ENCODE measurements around the gene CYRIA.

CYRIA gene

DNA sequence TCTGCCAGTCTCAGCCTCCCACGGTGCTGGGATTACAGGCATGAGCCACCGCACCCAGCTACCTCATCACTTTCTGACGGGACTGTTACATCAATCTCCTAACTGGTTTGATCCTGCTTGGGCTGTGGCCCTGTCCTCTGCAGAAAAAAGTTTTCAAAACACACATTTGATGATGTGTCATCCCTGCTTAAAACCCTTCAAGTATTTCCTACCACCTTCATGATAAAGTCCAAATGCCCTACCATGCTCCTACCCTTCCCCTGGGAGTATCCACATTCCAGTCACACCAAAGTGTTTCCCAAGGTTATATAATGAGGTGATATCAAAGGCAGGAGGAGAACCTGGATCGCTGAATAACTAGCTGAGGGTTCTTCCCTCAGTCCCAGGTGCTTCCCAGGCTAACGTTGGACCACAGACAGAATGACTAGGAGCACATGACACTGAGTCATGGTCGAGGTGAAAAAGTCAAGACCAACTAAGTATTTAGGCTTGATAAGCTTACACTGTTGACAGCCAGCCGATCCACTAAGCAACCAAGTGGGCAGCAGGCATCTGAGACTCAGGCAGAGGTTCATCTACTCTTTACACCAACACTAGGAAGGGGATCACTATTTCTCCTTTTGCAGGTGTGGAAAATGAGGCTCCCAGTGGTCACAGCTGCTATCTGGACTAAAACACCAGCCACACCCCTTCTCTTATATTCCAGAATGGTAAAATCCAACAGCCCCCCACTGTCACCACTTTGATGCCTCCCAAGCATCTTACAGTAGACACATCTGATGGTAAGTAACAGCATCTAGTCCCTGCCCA, 31.8 kb downstream of the CYRIA start:
- no peak for DNase-seq

DNA sequence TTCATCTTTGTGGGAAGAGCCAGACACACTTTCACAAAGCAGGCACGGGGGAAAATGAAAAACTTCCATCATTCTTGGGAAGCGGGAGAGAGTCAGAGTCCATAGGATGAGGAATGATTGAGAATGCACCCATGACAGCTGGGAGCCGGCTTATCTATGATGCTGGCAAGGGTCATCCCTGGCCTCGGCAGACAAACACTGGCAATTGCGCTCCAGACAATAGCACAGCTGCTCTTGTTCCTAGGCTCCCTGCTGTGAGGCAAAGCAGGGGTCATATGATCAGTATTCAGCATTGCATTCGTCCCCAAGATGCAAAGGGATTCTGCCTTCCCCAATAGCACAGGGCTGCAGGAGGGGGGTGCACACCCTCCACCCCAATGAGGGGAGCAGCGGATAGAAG, 33.0 kb downstream of the CYRIA start:
- DNase-seq = peak in 13 of 58 donors; percentile 25 to 52 (median 38)

DNA sequence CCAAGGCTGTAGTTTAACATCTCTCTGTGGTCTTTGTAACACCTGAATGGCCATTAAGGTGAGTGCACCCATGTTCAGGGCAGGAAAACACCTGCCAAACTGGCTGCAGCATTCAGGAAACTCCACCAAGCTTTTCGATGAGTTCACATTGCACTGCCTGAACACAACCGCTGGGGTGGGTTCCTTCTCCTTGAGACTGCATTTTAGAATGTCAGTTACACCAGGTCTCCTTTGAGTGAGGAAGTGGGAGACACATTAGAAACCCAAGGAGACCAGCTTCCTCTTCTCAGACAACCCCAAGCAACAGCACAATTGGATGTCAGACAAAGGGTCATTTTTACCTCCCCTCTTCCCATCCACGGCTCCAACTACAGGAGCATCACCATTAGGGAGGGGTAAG, 35.2 kb downstream of the CYRIA start:
- no peak for DNase-seq

DNA sequence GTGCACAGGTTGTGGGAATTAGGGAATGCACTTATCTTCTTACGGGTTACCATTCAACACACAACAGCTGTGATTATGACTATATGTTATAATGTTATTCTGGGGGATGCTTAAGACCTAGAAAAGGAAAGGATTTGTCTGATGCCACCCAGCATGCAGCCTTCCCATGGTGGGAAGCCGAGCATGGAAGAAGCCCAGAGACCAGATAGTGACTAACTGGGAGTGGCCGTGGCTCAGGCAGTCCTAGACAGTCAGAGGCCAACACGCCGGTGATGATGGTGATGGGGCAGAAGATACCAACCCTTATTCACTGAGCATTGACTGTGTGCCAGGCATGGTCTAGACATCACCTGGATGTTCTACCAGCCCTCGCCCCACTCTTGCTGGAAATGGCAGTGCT, 35.9 kb downstream of the CYRIA start:
- DNase-seq = no peak

DNA sequence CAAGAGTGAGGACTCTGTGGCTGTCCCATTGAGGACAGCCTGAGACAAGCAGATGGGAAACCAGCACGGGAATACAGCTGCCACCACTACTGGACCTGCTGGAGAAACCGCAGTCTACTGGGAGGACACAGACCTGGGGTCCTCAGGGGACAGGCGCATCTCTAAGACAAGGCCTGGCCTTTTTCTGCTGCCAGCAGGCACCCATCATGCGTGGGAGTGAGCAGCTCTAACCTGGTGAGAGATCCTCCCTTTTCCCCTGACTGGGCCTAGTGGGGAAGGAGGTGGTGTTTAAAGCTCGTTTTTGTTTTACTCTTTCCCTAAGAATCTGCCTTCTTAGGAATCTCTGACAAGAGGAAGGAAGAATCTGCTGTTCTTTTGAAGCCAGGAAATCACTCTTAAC, 36.6 kb downstream of the CYRIA start:
- DNase-seq = no peak

DNA sequence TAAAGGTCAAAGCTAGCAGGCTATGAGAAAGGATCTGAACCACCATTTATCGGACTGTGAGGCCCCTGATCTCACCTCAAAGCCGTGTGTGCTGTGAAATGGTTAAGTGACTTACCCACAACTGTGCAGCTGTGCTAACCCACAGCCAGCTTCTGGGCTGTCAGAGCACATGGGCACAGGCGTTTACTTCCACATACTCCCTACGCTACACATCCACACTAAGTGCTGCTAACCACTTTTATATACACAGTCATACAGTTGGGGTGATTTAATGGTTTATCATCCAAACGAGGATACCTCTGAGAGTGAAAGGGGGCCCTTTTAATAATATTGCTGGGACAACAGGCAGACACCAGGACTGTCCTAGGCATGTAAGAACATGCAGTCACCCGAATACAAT, 37.3 kb downstream of the CYRIA start:
- DNase-seq = no peak

DNA sequence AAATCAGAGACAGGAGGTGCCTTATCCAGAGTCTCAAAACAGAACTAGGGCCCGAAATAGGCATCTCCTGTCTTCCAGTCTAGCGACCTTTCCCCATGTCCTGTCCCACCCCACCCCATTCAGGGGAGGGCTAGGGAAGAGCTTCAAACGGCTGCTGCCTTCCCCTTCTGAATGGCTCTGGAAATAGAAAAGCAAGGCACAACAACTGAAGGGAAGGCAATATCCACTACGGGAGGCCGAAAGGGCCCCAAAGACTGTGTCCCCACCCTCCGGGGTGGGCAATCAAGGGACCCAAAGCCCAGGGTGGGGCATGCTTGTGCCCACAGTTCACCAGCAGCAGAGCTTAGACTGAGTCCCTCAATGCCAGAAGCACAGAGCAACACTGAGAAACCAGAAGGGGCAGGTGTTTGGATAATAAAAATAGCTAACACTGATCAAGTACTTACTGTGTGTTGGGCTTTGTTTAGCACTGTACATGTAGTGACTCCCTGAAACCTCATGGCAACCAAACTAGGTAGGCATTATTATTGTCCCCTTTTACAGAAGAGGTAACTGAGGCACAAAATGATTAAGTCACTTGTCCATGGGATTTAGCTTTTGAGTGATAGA, 38.5 kb downstream of the CYRIA start:
- no peak for DNase-seq

DNA sequence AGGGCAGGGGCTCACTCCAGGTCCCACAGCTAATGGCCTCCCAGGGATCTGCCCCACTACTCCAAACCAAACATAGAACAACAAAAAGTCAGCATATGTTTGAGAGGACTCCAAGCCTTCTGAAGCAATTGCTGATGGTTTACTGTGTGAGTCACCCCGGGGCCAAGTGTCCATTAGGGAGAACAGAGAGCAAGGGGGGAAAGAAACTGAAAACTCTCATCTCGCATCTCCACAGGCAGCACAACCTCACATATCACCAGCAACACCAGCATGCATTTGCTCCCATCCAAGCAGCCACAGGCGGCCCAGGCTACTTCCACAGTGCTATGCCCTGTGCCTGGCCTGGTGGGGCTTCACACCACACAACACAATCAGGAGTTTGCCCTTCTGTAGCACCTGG, 39.1 kb downstream of the CYRIA start:
- no peak for DNase-seq

DNA sequence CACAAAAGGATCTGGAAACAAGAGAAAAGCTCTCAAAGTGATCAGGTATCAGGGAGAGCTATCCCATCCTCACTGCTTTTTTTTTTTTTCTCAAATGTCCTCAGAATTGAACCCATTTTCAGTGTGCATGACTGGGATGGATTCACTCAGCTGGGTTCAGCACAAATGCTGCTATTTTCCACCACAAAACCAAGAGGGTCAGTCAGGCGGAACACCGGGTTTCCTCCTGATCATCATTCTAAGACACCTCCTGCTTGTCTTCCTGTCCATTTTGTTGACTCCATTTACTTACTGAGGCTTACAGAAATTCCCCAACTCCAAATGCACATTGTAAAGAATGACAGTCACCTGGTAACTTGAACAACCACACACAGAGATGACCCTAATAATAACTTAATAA, 39.9 kb downstream of the CYRIA start:
- DNase-seq = no peak

DNA sequence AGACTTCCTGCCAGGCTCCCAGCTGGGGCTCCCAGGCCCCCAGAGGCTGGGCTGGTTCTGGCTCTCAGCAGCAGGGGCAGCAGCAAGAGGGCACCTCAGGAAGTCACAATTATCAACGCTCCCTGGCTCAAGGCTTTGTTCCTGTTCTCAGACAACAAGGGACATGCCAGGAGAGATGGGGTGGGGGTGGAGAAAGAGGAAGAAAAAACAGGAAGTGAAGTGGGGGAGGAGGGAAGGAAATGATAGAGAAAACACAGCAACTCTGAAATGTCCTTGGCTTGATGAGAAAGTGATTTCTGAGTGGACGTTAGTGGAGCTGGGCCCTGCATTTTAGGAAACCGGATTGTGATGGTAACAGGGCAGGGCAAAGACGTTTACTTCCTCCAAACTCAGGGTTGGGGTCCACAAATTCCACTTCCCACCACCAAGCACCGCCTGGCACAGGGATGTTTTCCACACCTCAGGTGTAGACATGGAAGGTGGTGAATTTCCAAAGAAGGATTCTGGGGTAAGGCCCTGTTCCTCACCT, 40.4 kb downstream of the CYRIA start:
- DNase-seq = peak in 9 of 58 donors; percentile 12 to 39 (median 23)

DNA sequence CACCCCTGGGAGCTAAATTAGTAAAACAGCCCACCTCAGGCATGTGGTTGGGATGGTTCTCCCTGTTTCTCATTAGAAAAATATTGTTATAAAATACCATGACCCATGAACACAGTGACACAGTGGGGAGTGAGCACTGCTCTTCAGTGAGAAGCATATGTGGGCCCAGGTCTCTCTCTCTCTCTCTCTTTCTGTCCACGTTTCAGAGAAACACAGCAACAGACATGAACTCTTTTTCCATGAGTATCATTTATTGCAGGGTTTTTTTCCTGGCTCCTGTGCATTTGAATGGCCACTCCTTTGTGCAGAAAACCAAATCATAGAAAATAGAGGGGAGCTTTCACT, 41.2 kb downstream of the CYRIA start:
- DNase-seq = no peak

DNA sequence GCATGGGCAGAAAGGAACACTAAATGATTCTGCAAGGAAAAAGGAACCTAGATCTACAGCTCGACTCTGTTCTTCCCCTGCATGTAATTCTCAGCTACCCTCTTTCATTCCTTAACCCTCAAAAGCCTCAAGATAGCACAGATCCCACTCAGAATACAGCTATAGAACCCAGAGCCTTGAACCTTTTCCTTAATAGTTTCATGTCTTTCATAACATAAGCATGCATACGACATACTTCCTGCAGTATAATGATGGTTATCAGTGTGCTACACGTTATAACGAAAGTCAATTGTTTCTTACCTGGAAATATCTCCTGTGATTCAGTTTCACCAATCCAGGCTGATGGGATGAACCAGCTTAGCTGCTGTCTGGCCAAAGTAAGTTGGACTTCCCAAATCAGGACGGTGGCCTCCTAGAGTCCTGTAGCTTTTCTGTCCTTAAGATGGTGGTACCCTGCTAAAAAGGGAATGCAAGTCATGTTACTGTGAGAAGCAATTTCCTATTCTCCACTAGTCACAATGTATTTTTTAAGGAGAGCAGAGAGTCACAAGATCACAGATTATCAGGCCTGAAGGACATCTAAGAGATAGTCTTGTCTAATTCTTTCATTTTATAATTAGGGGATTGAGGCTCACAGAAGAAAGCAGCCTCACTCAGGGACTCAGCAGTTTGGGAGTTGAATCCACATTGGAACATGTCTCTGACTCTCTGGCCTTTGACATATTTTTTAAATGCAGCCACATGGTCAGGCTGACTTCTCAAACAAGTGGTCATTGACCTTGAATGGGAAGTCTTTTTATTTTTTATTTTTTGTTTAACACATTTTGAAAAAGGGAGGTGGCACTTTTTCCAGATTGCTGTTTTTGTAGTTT, 41.8 kb downstream of the CYRIA start:
- no peak for DNase-seq

DNA sequence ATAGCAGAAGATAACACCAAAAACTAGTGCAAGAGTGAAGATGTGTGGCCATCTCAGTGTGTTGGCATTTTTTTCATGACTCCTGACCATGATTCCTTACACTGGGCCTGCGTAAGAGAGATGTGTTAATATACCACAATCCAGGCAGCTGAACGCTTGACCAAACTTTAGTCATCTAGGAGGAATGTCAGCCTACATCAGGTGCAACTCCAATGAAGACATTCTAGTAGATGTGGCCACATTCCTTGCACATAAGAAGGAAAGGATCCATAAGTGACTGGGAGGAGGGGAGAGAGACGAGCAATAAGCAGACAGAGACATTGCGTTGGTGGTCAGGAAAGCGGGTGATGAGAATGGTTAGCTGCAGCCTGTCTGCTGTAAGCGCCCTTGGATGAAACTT, 42.6 kb downstream of the CYRIA start:
- no peak for DNase-seq

DNA sequence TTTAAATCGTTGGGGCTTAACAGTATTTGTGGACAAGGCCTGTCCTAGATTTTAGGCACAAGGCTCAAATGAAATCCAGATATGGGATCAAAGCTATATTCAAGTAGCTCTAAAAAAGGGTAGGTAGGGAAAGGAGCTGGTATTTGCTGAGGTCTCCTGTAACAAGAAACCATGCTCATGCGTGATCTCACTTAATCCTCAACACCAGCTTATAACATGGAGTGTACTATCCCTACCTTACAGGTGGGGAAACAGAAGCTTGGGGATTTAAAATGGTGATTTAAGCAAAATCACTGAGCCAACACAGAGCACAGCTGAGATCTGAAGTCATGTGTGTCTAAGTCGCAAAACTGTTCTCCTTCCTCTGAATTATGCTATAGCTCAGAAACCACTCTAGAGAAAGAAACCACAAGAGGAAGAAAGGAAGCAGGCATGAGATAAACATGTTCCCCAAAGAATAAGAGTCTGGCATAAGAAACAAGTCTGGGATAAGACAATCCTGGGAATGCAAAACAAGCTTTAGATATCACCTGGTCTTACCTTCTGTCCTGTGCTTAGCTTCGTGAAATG, 43.1 kb downstream of the CYRIA start:
- no peak for DNase-seq

DNA sequence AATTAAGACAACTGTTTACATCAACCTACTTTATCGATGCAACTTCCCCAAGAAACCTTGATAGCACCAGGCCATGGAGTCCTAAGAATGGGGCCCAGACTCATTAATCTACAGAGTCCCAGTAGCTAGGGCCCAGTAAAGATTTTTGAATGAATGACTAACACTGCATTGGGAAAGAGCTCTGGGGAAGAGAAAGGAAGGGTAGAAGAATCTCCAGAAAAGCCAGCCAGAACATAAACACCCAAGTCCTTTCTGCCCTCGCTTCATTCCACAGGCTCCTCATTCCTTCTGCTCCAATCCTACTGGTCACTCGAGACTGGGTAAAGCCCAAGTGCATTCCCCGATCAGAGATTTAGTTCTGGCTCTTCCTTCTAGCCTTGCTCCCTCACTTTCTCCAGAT, 44.3 kb downstream of the CYRIA start:
- DNase-seq = no peak

DNA sequence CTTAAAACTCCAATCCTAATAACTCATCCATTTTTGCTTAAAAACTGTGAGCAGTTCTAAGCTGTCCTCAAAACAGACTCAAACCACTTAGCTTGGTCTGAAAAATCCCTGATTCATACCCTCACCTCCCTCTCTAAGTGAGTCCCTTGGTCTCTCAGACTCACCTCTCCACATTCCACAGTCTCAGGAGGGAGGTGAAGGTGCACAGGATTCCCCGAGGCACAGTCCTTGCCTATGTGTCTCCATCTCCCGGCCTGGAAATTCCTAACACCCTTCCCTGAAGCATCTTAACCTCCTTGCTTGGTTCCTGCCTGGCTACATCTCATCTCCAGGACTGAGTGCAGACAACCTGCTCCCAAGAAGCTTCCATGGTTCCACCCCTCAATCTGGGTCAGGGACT, 45.0 kb downstream of the CYRIA start:
- DNase-seq = no peak

DNA sequence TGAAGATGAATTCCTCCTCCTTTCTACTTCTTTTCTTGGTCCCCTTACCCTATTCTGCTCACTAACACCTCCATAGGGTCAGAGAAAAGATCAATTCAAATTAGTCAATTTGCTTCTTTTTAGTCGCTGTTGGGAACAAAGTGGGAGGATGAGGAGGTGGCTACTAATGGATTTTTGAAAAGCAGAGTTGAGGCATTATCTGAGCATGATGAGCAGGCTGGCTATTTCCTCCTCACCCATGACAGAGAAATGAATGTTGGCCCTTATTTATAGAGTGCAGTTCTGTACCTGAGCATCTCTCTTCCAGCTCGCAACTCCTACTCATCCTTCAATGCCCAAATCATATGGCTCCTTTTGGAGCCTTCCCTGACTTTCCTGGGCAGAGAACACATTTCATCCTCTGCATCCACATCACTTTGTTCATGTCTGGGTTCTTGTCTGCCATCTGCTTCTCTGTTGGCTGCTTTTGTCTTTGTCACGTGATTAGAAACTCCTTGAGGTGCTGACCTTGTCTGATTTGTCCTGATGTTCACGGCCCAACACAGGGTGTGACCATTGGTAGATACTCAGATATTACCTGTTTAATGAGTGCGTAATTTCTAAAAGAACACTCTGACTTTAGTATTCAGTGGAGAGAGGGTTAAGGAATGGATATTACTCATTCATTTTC, 45.9 kb downstream of the CYRIA start:
- DNase-seq = no peak

DNA sequence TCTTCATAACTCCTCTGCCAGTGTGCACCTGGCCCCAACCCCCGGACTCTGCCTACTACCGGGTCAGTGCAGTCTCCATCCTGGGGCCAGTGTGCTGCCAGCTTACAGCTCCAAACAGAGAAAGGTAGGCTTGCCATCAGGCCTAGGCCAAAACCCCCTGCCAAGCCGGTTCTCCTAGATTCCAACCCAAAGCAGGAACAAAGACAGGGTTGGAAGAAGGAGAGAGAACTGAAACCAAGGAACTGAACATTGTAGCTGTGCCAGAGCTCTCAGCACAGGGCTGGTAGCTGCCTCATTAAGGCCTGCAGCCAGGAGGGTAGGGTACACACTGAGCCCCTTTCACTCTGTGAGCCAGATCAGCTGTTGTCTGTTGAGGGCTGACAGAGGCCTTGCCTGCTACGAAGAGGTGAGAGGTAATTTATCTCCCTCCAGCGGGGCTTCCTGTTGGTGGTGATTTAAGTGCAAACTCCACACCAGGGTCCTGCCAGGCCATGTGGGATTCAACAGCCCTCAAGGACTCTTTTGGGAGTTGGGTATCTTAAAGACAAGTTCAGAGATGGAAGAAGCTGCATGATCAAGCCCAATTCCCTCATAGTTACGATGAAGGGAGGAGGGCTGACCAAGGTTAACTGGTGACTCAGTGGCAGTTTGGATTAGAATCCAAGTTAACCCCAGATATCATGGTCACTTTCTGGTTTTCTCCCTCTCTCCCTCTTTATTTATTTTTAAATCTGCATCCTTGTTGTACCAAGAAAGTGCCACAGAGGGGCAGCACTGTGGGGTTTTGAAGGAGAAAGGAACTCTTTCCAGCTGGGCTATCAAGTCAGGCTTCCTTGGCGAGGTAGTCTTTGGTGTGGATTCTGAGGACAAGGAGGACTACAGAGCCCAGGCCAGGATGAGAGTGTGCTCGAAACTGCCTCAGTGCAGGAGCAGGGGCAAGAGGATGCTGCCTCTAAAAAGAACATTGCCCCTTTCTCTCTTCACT, 48.1 kb downstream of the CYRIA start:
- peak in 37 of 58 donors; percentile 20 to 78 (median 41) for DNase-seq

All from anterior cingulate cortex (tissue), 58 donors.